NCI-H1092 treated with DMSO at 0.1 percent for 48 hours (cell line): ENCODE data around the gene PRPF38B.

Experiments
- DNase-seq: peaks from one replicate; lab custom pipeline; 2025; lab: John Stamatoyannopoulos, UW

The PRPF38B gene

GRCh38 chr1:108717774-108718316, 25.7 kb downstream of the PRPF38B start:
- DNase-seq = no peak

- no peak for DNase-seq
These were observed 27.0 kb downstream of the PRPF38B start for GRCh38 chr1:108718927-108719655.

- no peak for DNase-seq
These were observed 27.7 kb downstream of the PRPF38B start for GRCh38 chr1:108719656-108720435.

- no peak for DNase-seq
These were observed 30.2 kb downstream of the PRPF38B start for GRCh38 chr1:108722292-108722691.

GRCh38 chr1:108725906-108726305, 33.8 kb downstream of the PRPF38B start:
- no peak for DNase-seq

- no peak for DNase-seq
These were observed 36.3 kb downstream of the PRPF38B start for GRCh38 chr1:108728327-108728923.

- no peak for DNase-seq
These were observed 37.4 kb downstream of the PRPF38B start for GRCh38 chr1:108729481-108729880.

- DNase-seq = no peak
These were observed 40.3 kb downstream of the PRPF38B start for GRCh38 chr1:108732398-108732797.

GRCh38 chr1:108734171-108734865, 42.2 kb downstream of the PRPF38B start:
- DNase-seq = no peak

- no peak for DNase-seq
These were observed 50.1 kb downstream of the PRPF38B start for GRCh38 chr1:108742253-108742652.

GRCh38 chr1:108745980-108746381, 53.9 kb downstream of the PRPF38B start:
- DNase-seq = no peak

- peak; percentile 95 for DNase-seq
These were observed 54.5 kb downstream of the PRPF38B start, which contains the start of gene STXBP3 for GRCh38 chr1:108746382-108747170. TSS of gene STXBP3 (plus strand) at chr1:108746674. CDS start at chr1:108746738, 64 bp downstream.

- peak; percentile 62 for DNase-seq
These were observed 55.2 kb downstream of the PRPF38B start for GRCh38 chr1:108747171-108747850.

- DNase-seq = no peak
These were observed 55.8 kb downstream of the PRPF38B start for GRCh38 chr1:108747898-108748297.

- no peak for DNase-seq
These were observed 57.0 kb downstream of the PRPF38B start for GRCh38 chr1:108749081-108749480.

- no peak for DNase-seq
These were observed 58.5 kb downstream of the PRPF38B start for GRCh38 chr1:108750476-108751181.
